ENCODE results near the gene INTS14.

The INTS14 gene

DNA sequence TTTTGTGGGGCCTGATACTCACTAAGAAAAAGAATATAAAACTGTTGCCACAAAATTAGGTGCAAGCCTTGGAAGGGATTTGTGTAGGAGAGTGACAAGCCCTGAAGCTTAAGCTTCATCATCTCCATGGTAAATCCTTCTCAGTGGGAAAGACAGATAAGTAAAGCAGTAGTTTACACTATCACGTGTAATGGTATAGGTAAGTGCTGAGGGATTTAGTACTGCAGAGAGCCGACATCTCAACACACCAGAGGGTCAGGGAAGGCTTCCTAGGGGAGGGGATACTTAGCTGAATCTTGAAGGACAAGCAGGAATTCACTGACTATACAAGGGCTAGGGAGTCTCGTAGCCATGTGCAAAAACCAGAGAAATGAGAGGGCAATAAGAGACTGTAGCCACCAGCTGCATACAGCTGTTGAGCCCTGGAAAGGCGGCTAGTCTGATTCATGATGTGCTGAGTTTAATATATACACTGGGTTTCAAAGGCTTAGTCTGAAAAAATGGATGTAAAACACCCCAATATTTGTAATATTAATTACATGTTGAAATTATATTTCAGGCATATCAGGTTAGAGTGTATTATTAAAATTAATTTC is 21.9 kb upstream of the INTS14 start:
- no peak overlapping the region for H3K27ac ChIP-seq (replicated peaks)

DNA sequence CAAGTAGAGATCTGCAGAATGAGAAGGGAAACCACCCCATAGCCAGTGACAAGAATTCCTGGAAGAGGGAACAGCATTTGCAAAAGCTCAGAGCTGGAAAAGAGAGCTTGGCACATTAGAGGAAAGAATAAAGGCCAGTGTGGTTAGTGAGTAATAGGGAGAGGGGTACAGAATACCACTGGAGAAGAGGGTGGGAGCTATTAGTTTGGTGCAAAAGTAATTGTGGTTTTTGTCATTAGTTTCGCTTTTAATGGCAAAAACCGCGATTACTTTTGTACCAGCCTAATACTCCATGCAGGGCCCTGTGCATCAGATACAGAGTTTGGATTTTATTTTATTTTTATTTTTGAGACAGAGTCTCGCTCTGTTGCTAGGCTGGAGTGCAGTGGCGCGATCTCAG is 20.6 kb upstream of the INTS14 start:
- Histone ChIP-seq H3K27ac (replicated peaks) (no peak overlapping the region), H3K27me3 (ENCODE audit: insufficient read depth, poor library complexity, severe bottlenecking) (no peaks in the 10 kb centered on the region), H3K4me3 (replicated peaks; ENCODE audit: insufficient read depth, low read length) (no peak overlapping the region)
- TF ChIP-seq, protein P1, sequence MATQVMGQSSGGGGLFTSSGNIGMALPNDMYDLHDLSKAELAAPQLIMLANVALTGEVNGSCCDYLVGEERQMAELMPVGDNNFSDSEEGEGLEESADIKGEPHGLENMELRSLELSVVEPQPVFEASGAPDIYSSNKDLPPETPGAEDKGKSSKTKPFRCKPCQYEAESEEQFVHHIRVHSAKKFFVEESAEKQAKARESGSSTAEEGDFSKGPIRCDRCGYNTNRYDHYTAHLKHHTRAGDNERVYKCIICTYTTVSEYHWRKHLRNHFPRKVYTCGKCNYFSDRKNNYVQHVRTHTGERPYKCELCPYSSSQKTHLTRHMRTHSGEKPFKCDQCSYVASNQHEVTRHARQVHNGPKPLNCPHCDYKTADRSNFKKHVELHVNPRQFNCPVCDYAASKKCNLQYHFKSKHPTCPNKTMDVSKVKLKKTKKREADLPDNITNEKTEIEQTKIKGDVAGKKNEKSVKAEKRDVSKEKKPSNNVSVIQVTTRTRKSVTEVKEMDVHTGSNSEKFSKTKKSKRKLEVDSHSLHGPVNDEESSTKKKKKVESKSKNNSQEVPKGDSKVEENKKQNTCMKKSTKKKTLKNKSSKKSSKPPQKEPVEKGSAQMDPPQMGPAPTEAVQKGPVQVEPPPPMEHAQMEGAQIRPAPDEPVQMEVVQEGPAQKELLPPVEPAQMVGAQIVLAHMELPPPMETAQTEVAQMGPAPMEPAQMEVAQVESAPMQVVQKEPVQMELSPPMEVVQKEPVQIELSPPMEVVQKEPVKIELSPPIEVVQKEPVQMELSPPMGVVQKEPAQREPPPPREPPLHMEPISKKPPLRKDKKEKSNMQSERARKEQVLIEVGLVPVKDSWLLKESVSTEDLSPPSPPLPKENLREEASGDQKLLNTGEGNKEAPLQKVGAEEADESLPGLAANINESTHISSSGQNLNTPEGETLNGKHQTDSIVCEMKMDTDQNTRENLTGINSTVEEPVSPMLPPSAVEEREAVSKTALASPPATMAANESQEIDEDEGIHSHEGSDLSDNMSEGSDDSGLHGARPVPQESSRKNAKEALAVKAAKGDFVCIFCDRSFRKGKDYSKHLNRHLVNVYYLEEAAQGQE (IDR thresholded peaks at IDR 0.05; ENCODE audit: insufficient replicate concordance, low read depth): no peak
- TF ChIP-seq GABPA (IDR thresholded peaks at IDR 0.05; ENCODE audit: low read depth) (no peak), POLR2AphosphoS5 (IDR thresholded peaks at IDR 0.05; ENCODE audit: low read depth) (no peak), SPI1 (IDR thresholded peaks at IDR 0.05; ENCODE audit: borderline replicate concordance, low read depth) (no peak)
- TF ChIP-seq, protein P2, sequence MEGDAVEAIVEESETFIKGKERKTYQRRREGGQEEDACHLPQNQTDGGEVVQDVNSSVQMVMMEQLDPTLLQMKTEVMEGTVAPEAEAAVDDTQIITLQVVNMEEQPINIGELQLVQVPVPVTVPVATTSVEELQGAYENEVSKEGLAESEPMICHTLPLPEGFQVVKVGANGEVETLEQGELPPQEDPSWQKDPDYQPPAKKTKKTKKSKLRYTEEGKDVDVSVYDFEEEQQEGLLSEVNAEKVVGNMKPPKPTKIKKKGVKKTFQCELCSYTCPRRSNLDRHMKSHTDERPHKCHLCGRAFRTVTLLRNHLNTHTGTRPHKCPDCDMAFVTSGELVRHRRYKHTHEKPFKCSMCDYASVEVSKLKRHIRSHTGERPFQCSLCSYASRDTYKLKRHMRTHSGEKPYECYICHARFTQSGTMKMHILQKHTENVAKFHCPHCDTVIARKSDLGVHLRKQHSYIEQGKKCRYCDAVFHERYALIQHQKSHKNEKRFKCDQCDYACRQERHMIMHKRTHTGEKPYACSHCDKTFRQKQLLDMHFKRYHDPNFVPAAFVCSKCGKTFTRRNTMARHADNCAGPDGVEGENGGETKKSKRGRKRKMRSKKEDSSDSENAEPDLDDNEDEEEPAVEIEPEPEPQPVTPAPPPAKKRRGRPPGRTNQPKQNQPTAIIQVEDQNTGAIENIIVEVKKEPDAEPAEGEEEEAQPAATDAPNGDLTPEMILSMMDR (IDR thresholded peaks at IDR 0.05; ENCODE audit: insufficient read depth, low read length): no peak
- no peak for DNase-seq (ENCODE audit: low read depth in 1 of 2, low spot score in 1 of 2)

More for the DNA sequence above, 21.9 kb upstream of the INTS14 start:
- no peak overlapping the region for H3K4me3 ChIP-seq (replicated peaks; ENCODE audit: insufficient read depth, low read length)
- H3K27me3 ChIP-seq (ENCODE audit: insufficient read depth, poor library complexity, severe bottlenecking): no peaks in the 10 kb centered on the region
- no peak for DNase-seq (ENCODE audit: low read depth in 1 of 2, low spot score in 1 of 2)
- TF ChIP-seq POLR2AphosphoS5 (IDR thresholded peaks at IDR 0.05; ENCODE audit: low read depth): no peak
- TF ChIP-seq, protein P2 (IDR thresholded peaks at IDR 0.05; ENCODE audit: insufficient read depth, low read length): no peak
- TF ChIP-seq SPI1 (IDR thresholded peaks at IDR 0.05; ENCODE audit: borderline replicate concordance, low read depth): no peak
- TF ChIP-seq, protein P1 (IDR thresholded peaks at IDR 0.05; ENCODE audit: insufficient replicate concordance, low read depth): no peak
- no peak for TF ChIP-seq GABPA (IDR thresholded peaks at IDR 0.05; ENCODE audit: low read depth)

DNA sequence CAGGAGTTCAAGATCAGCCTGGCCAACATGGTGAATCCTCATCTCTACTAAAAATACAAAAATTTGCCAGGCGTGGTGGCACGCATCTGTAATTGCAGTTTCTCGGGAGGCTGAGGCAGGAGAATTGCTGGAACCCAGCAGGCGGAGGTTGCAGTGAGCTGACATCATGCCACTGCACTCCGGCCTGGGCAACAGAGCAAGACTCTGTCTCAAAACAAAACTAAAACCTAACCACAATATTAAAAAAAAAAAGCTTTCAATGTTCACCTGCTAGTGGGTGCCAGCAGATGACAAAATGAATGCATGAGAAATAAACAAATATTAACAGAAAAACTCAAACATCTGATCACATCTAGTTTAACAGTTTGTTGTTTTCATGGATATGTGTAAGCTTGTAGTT is 19.8 kb upstream of the INTS14 start:
- Histone ChIP-seq H3K4me3 (replicated peaks; ENCODE audit: insufficient read depth, low read length) (no peak overlapping the region), H3K27ac (replicated peaks) (no peak overlapping the region), H3K27me3 (ENCODE audit: insufficient read depth, poor library complexity, severe bottlenecking) (no peaks in the 10 kb centered on the region)
- TF ChIP-seq POLR2AphosphoS5 (IDR thresholded peaks at IDR 0.05; ENCODE audit: low read depth) (no peak), SPI1 (IDR thresholded peaks at IDR 0.05; ENCODE audit: borderline replicate concordance, low read depth) (no peak), GABPA (IDR thresholded peaks at IDR 0.05; ENCODE audit: low read depth) (no peak)
- TF ChIP-seq, protein P1 (IDR thresholded peaks at IDR 0.05; ENCODE audit: insufficient replicate concordance, low read depth): no peak
- TF ChIP-seq, protein P2 (IDR thresholded peaks at IDR 0.05; ENCODE audit: insufficient read depth, low read length): no peak
- no peak for DNase-seq (ENCODE audit: low read depth in 1 of 2, low spot score in 1 of 2)
